HCT116 (cell line): Measurements from ENCODE around the gene GPHN. TPM values are rescaled to one million over a fixed set of nuclear protein-coding genes. Genes with fewer than 3 reads are reported as not detected.
A peak's percentile ranks its signal among the peaks of the same experiment; 100 is the strongest.

Experiments
- ATAC-seq: fragments of 200-7000 bp; cut with Tn5 transposase; 2 replicates; pipeline ENCODE4 v1.9.1; 2020; ENCODE audit warnings: mild to moderate bottlenecking, moderate library complexity
- BruUV-seq: library from RNA; stranded (reverse); fragments of 400-500 nt; replicated peaks from 2 replicates; lab custom pipeline; 2021; lab: Mats Ljungman, UMichigan
- CTCF ChIA-PET: fragments of 300-600 bp; sonication (Branson Sonifier 250); formaldehyde crosslinking; loops from one replicate; lab custom pipeline; 2021; ENCODE audit warnings: antibody characterized with exemption; lab: Charles Lee
- POLR2A ChIA-PET: fragments of 300-600, 350-600 bp; sonication (Branson Sonifier 250); formaldehyde crosslinking; loops from one replicate; lab custom pipeline; 2021; ENCODE audit warnings: antibody characterized with exemption; lab: Charles Lee
- RAD21 ChIA-PET, 2 experiments: fragments of 300-600 bp; sonication (Branson Sonifier 250); formaldehyde crosslinking; loops; one replicate each; lab custom pipeline; 2023; ENCODE audit warnings: low total read pairs in 2 of 2; ENCODE audit not compliant: uncharacterized antibody in 2 of 2, unreplicated experiment in 2 of 2, low non-redundant PET in 1 of 2; lab: Charles Lee
- DNase-seq: peaks from one replicate; pipeline ENCODE4 v3.0.0-alpha.2; 2010; ENCODE audit warnings: low read depth, low spot score
- H2AFZ ChIP-seq: fragments of 200-600 bp; shearing (Covaris generic), sonication (generic); 2 replicates; pipeline ENCODE4 v1.6.1; 2017; ENCODE audit warnings: low read depth, mixed run types, mixed read lengths, antibody characterized with exemption, low read length; ENCODE audit not compliant: poor library complexity, severe bottlenecking
- H3K27ac ChIP-seq: 2 replicates; pipeline ENCODE4 v1.5.1; 2012; ENCODE audit warnings: low read depth, low read length
- H3K27me3 ChIP-seq: fragments of 200-600 bp; sonication (generic); 2 replicates; pipeline ENCODE4 v1.6.1; 2016; ENCODE audit warnings: mixed run types, low read length, mixed read lengths; ENCODE audit not compliant: insufficient read depth
- H3K36me3 ChIP-seq, 2 experiments: fragments of 200-500 bp in 1 of 2; fragments of 200-600 bp in 1 of 2; sonication (Bioruptor generic) in 1 of 2; sonication (generic) in 1 of 2; 2 replicates each; pipeline versions ENCODE4 v1.5.1 to v1.6.1; 2014 to 2016; ENCODE audit warnings: low read length in 2 of 2, inconsistent platforms in 1 of 2, mixed read lengths in 1 of 2, mixed run types in 1 of 2; ENCODE audit not compliant: insufficient read depth in 2 of 2, control insufficient read depth in 1 of 2
- H3K4me1 ChIP-seq, 2 experiments: fragments of 200-600 bp in 1 of 2; sonication (generic) in 1 of 2; 2 replicates each; pipeline versions ENCODE4 v1.5.1 to v1.6.1; 2012 to 2017; ENCODE audit warnings: low read length in 2 of 2, inconsistent platforms in 1 of 2, mild to moderate bottlenecking in 1 of 2, mixed read lengths in 1 of 2, mixed run types in 1 of 2, moderate library complexity in 1 of 2; ENCODE audit not compliant: insufficient read depth in 2 of 2, control insufficient read depth in 1 of 2
- H3K4me2 ChIP-seq: fragments of 200-600 bp; sonication (generic); 2 replicates; pipeline ENCODE4 v1.6.1; 2017; ENCODE audit warnings: mixed run types, low read length, mixed read lengths
- H3K4me3 ChIP-seq, 2 experiments: fragments of 200-600 bp in 1 of 2; sonication (generic) in 1 of 2; replicated peaks in 1 of 2; 2 replicates each; pipeline ENCODE4 v1.5.1; 2011 to 2016; ENCODE audit warnings: low read length in 2 of 2, control low read depth in 1 of 2, low read depth in 1 of 2, mild to moderate bottlenecking in 1 of 2, mixed read lengths in 1 of 2, mixed run types in 1 of 2
- H3K79me2 ChIP-seq: fragments of 200-600 bp; sonication (generic); 2 replicates; pipeline ENCODE4 v1.6.1; 2017; ENCODE audit warnings: mild to moderate bottlenecking, mixed run types, low read length, moderate library complexity, mixed read lengths; ENCODE audit not compliant: insufficient read depth
- H3K9ac ChIP-seq: fragments of 200-600 bp; sonication (generic); 2 replicates; pipeline ENCODE4 v1.6.1; 2016; ENCODE audit warnings: low read length, mixed read lengths
- H3K9me2 ChIP-seq: fragments of 200-600 bp; sonication (generic), shearing (Covaris generic); 2 replicates; pipeline ENCODE4 v1.6.1; 2017; ENCODE audit warnings: mixed run types, mild to moderate bottlenecking, moderate library complexity; ENCODE audit not compliant: insufficient read depth
- H3K9me3 ChIP-seq, 2 experiments: fragments of 200-500 bp in 1 of 2; fragments of 200-600 bp in 1 of 2; sonication (Bioruptor generic) in 1 of 2; sonication (generic) in 1 of 2; 2 replicates each; pipeline ENCODE4 v1.6.1; 2014 to 2017; ENCODE audit warnings: low read length in 2 of 2, mixed read lengths in 2 of 2, inconsistent platforms in 1 of 2, low read depth in 1 of 2, mild to moderate bottlenecking in 1 of 2, mixed run types in 1 of 2, moderate library complexity in 1 of 2; ENCODE audit not compliant: control insufficient read depth in 1 of 2, insufficient read depth in 1 of 2
- H4K20me1 ChIP-seq: fragments of 200-600 bp; sonication (generic), shearing (Covaris generic); 2 replicates; pipeline ENCODE4 v1.6.1; 2017; ENCODE audit warnings: mixed run types, mild to moderate bottlenecking, moderate library complexity; ENCODE audit not compliant: insufficient read depth
- CBX3 ChIP-seq: IDR thresholded peaks from 2 replicates; pipeline ENCODE4 v1.6.1; 2012; ENCODE audit warnings: low read depth
- CEBPB ChIP-seq: IDR thresholded peaks from 2 replicates; pipeline ENCODE4 v1.6.1; 2012; ENCODE audit warnings: low read depth
- EGR1 ChIP-seq: IDR thresholded peaks from 2 replicates; pipeline ENCODE4 v1.6.1; 2012; ENCODE audit warnings: low read depth
- ELF1 ChIP-seq: IDR thresholded peaks from 2 replicates; pipeline ENCODE4 v1.6.1; 2012; ENCODE audit warnings: low read depth, borderline replicate concordance
- FOSL1 ChIP-seq: IDR thresholded peaks from 2 replicates; pipeline ENCODE4 v1.6.1; 2012; ENCODE audit warnings: low read depth
- POLR2AphosphoS5 ChIP-seq: IDR thresholded peaks from 2 replicates; pipeline ENCODE4 v1.6.1; 2011; ENCODE audit warnings: mild to moderate bottlenecking, low read depth, low read length, moderate library complexity
- SRF ChIP-seq: IDR thresholded peaks from 2 replicates; pipeline ENCODE4 v1.6.1; 2012; ENCODE audit warnings: low read depth
- TCF7L2 ChIP-seq: IDR thresholded peaks from 2 replicates; pipeline ENCODE4 v1.7.0; 2011; ENCODE audit warnings: borderline replicate concordance, inconsistent platforms; ENCODE audit not compliant: insufficient read depth, insufficient read length; ENCODE audit errors: extremely low read depth
- ZNF274 ChIP-seq: fragments of 200-500 bp; sonication (Bioruptor generic); IDR thresholded peaks from 2 replicates; pipeline ENCODE4 v1.6.1; 2014; ENCODE audit warnings: mild to moderate bottlenecking, low read depth, low read length, inconsistent platforms
- intact Hi-C: fragments of 100-400 bp; cut with micrococcal nuclease; formaldehyde crosslinking; loops from 2 replicates; pipeline ENCODE4 v1.10.0; 2022
- total RNA-seq: library from RNA; stranded (reverse); gene quantifications from one replicate; pipeline ENCODE4 v1.2.1, GENCODE V29; 2021; ENCODE audit not compliant: unreplicated experiment
- TF ChIP-seq, protein P1 (sequence below): IDR thresholded peaks from 2 replicates; pipeline ENCODE4 v1.6.1; 2012
- TF ChIP-seq, protein P2 (sequence below), 3 experiments: fragments of 200-600 bp in 1 of 3; sonication (generic) in 1 of 3; IDR thresholded peaks in 2 of 3; conservative IDR thresholded peaks in 1 of 3; 2 replicates each; pipeline ENCODE4 v1.5.1; 2012 to 2017; ENCODE audit warnings: low read depth in 2 of 3, low read length in 2 of 3, antibody characterized with exemption in 1 of 3, borderline replicate concordance in 1 of 3, control low read depth in 1 of 3, mild to moderate bottlenecking in 1 of 3, mixed read lengths in 1 of 3, mixed run types in 1 of 3, moderate library complexity in 1 of 3; ENCODE audit not compliant: insufficient read depth in 1 of 3

GPHN gene
- total RNA-seq, 1 experiment from 2014 or later = 43.8 TPM

DNA sequence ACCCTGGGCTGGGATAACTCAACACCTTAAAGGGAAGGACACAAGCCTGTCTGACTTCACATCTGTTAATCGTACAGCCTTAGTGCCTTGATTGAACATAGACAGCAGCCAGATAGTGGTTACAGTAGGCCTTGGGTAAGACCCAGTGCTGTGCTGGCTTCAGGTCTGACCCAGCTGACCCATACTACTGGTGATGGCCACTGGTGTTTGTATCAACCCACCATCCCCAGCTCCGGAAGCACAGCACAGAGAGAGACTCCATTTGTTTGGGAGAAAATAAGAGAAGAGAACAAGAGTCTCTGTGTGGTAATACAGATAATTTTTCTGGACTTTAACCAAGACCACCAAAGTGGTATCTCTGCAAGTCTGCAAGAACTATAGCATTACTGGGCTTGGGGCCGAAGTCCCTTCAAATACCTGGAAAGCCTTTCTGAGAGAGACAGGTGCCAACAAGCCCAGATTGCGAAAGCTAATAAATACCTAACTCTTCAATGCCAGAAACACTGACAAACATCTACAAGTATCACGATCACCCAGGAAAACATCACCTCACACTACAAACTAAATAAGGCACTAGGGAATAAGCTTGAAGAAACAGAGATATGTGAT, 351.2 kb downstream of the GPHN start:
- no peak for ATAC-seq
- POLR2A ChIA-PET = no interaction called here
- RAD21 ChIA-PET = no interaction called here
- DNase-seq = no peak
- intact Hi-C loops = no loop called here
- H3K9ac ChIP-seq = no peak overlapping the region
- H3K9me3 ChIP-seq = no peaks in the 10 kb centered on the region
- H3K36me3 ChIP-seq = no peaks in the 10 kb centered on the region
- no peaks in the 10 kb centered on the region for H4K20me1 ChIP-seq
- no peaks in the 10 kb centered on the region for H3K79me2 ChIP-seq
- no peak overlapping the region for H3K4me2 ChIP-seq
- no peak overlapping the region for H3K27ac ChIP-seq
- no peaks in the 10 kb centered on the region for H3K27me3 ChIP-seq
- CTCF ChIA-PET = no interaction called here
- TF ChIP-seq ELF1 (no peak), EGR1 (no peak), FOSL1 (no peak), CBX3 (no peak), CEBPB (no peak), TCF7L2 (no peak)
- TF ChIP-seq, protein P1, sequence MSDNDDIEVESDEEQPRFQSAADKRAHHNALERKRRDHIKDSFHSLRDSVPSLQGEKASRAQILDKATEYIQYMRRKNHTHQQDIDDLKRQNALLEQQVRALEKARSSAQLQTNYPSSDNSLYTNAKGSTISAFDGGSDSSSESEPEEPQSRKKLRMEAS = no peak
- TF ChIP-seq, protein P2, sequence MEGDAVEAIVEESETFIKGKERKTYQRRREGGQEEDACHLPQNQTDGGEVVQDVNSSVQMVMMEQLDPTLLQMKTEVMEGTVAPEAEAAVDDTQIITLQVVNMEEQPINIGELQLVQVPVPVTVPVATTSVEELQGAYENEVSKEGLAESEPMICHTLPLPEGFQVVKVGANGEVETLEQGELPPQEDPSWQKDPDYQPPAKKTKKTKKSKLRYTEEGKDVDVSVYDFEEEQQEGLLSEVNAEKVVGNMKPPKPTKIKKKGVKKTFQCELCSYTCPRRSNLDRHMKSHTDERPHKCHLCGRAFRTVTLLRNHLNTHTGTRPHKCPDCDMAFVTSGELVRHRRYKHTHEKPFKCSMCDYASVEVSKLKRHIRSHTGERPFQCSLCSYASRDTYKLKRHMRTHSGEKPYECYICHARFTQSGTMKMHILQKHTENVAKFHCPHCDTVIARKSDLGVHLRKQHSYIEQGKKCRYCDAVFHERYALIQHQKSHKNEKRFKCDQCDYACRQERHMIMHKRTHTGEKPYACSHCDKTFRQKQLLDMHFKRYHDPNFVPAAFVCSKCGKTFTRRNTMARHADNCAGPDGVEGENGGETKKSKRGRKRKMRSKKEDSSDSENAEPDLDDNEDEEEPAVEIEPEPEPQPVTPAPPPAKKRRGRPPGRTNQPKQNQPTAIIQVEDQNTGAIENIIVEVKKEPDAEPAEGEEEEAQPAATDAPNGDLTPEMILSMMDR (IDR thresholded peaks at IDR 0.05 in 2 of 3, conservative IDR thresholded peaks at IDR 0.05 in 1 of 3; ENCODE audit: borderline replicate concordance in 1 of 3, insufficient read depth in 1 of 3, low read depth in 2 of 3, low read length in 2 of 3) = no peak
- BruUV-seq = no TSS peak
- H2AFZ ChIP-seq = no peak overlapping the region
- no peak overlapping the region for H3K4me3 ChIP-seq
- no peaks in the 10 kb centered on the region for H3K4me1 ChIP-seq
- H3K9me2 ChIP-seq = no peaks in the 10 kb centered on the region

DNA sequence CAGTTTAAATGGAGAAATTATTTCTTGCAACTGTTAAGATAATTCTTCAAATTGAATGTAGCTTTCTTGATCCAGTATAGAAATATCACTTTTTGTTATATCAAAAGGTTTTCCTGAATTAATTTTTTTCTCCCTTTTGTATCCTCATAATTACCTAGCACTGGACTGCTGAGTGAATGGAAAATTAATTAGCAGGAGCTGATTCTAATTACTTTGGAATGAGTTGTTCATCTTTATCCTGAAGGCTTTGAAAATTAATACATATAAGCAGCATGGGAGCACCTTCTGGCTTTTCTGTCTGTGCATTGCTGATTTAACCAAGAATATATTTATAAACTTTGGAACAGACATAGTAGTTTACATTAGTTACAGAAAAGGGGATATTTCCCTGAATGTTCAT, 373.6 kb downstream of the GPHN start:
- Histone ChIP-seq H3K27ac (no peak overlapping the region), H3K36me3 (no peaks in the 10 kb centered on the region), H3K4me1 (no peaks in the 10 kb centered on the region), H3K9ac (no peak overlapping the region)
- DNase-seq = no peak
- POLR2A ChIA-PET = no interaction called here
- no peak for TF ChIP-seq ELF1
- TF ChIP-seq, protein P1 = no peak
- TF ChIP-seq, protein P2 (IDR thresholded peaks at IDR 0.05 in 2 of 3, conservative IDR thresholded peaks at IDR 0.05 in 1 of 3; ENCODE audit: borderline replicate concordance in 1 of 3, insufficient read depth in 1 of 3, low read depth in 2 of 3, low read length in 2 of 3) = no peak
- TF ChIP-seq TCF7L2 = no peak
- TF ChIP-seq POLR2AphosphoS5 = no peak
- TF ChIP-seq SRF = no peak
- TF ChIP-seq ZNF274 = no peak
- TF ChIP-seq, all 23 proteins: peak for 0
- CTCF ChIA-PET = no interaction called here
- Histone ChIP-seq H3K27me3 (no peaks in the 10 kb centered on the region), H3K9me3 (no peaks in the 10 kb centered on the region), H4K20me1 (no peaks in the 10 kb centered on the region), H3K79me2 (no peaks in the 10 kb centered on the region), H3K4me2 (no peak overlapping the region), H3K4me3 (no peak overlapping the region), H2AFZ (no peak overlapping the region), H3K9me2 (no peaks in the 10 kb centered on the region)
- RAD21 ChIA-PET = no interaction called here
- intact Hi-C loops = no loop called here
- no peak for ATAC-seq
- TSS peak; percentile 35 for BruUV-seq
